ENCODE data around the gene OR5H2. TPM values are rescaled to one million over a fixed set of nuclear protein-coding genes. Genes with fewer than 3 reads are reported as not detected.

The OR5H2 gene
- total RNA-seq, 4 donors from 2014 or later, result not detected

DNA sequence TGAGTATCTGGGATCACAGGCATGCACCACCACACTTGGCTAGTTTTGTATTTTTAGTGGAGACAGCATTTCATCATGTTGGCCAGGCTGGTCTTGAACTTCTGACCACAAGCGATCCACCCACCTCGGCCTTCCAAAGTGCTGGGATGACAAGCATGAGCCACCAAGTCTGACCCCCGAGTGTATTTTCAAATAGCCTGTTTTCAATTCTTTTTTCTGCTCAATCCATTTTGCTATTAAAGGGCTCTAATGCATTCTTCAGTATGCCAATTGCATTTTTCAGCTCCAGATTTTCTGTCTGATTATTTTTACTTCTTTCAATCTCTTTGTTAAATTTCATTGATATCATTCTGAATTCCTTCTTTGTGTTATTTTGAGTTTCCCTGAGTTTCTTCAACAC lies 12.5 kb upstream of the OR5H2 start:
- Histone ChIP-seq H3K4me3 (no peak overlapping the region), H3K27ac (replicated peaks in 1 of 4) (no peak overlapping the region), H3K27me3 (no peaks in the 10 kb centered on the region), H3K4me1 (no peaks in the 10 kb centered on the region), H3K9me3 (peaks cover 0 to 18% (median 12%) of the 10 kb centered on the region in 4 donors), H3K36me3 (no peaks in the 10 kb centered on the region)
- TF ChIP-seq EP300 (IDR thresholded peaks at IDR 0.05), result no peak
- no peak for TF ChIP-seq POLR2A (IDR thresholded peaks at IDR 0.05; ENCODE audit: low read depth)
- TF ChIP-seq, protein P1, sequence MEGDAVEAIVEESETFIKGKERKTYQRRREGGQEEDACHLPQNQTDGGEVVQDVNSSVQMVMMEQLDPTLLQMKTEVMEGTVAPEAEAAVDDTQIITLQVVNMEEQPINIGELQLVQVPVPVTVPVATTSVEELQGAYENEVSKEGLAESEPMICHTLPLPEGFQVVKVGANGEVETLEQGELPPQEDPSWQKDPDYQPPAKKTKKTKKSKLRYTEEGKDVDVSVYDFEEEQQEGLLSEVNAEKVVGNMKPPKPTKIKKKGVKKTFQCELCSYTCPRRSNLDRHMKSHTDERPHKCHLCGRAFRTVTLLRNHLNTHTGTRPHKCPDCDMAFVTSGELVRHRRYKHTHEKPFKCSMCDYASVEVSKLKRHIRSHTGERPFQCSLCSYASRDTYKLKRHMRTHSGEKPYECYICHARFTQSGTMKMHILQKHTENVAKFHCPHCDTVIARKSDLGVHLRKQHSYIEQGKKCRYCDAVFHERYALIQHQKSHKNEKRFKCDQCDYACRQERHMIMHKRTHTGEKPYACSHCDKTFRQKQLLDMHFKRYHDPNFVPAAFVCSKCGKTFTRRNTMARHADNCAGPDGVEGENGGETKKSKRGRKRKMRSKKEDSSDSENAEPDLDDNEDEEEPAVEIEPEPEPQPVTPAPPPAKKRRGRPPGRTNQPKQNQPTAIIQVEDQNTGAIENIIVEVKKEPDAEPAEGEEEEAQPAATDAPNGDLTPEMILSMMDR (IDR thresholded peaks at IDR 0.05), result no peak
- TF ChIP-seq POLR2AphosphoS5 (IDR thresholded peaks at IDR 0.05), result no peak
- WGBS, result 83% methylated on average over 3 of the region's 3 CpGs
- intact Hi-C loops (cut with DNase I), result no loop called here
- no peak for DNase-seq (ENCODE audit: extremely low spot score)

DNA sequence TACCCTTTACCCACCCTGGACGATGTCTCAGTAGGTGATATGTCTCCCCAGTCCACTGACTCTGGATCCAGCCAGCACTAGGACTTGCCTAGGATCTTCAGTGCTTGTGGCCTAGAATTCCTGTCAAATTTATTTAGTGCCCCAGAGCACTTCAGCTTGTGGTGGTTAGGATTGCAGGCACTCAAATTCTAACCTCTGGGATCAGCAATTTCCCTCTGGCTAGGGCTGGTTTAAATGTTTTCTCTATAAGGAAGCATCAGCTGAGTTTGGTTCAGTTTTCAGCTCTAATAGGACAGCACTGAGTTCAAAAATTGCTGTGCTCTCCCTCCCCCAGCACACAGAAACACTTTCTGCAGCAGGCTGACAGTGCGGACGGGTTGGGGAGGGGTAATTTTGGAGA lies 10.2 kb upstream of the OR5H2 start:
- TF ChIP-seq POLR2AphosphoS5 (IDR thresholded peaks at IDR 0.05) (no peak), EP300 (IDR thresholded peaks at IDR 0.05) (no peak), POLR2A (IDR thresholded peaks at IDR 0.05; ENCODE audit: low read depth) (no peak)
- TF ChIP-seq, protein P1 (IDR thresholded peaks at IDR 0.05), result no peak
- peaks cover 0 to 21% (median 12%) of the 10 kb centered on the region in 4 donors for H3K9me3 ChIP-seq
- no peaks in the 10 kb centered on the region for H3K4me1 ChIP-seq
- H3K27ac ChIP-seq (replicated peaks in 1 of 4), result no peak overlapping the region
- 83% methylated on average over 2 of the region's 3 CpGs for WGBS
- no peaks in the 10 kb centered on the region for H3K36me3 ChIP-seq
- H3K27me3 ChIP-seq, result no peaks in the 10 kb centered on the region
- intact Hi-C loops (cut with DNase I), result no loop called here
- H3K4me3 ChIP-seq, result no peak overlapping the region
- no peak for DNase-seq (ENCODE audit: extremely low spot score)

DNA sequence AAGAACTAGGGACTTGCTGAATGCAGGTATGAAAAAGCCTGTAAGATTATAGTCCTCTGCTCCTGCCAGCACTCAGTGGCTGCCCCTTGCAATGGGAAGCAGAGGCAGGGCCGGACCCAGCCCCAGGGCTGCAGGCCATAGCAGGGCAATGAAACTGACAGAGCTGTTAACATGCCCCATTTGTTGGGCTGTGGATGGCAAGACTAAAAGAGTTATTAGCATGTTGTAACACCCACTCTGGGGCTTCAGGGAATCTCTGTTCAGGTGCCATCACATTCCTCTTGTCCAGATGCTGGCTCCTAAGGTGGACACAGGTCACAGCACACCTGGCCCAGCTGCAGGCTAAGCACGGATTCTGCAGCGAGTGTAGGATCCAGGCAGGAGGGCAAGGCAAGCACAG lies 7.4 kb upstream of the OR5H2 start:
- no peak for TF ChIP-seq EP300 (IDR thresholded peaks at IDR 0.05)
- TF ChIP-seq POLR2AphosphoS5 (IDR thresholded peaks at IDR 0.05), result no peak
- TF ChIP-seq, protein P1 (IDR thresholded peaks at IDR 0.05), result no peak
- TF ChIP-seq POLR2A (IDR thresholded peaks at IDR 0.05; ENCODE audit: low read depth), result no peak
- H3K4me1 ChIP-seq, result no peaks in the 10 kb centered on the region
- H3K27me3 ChIP-seq, result no peaks in the 10 kb centered on the region
- intact Hi-C loops (cut with DNase I), result no loop called here
- no peak overlapping the region for H3K27ac ChIP-seq (replicated peaks in 1 of 4)
- H3K9me3 ChIP-seq, result peaks cover 0 to 13% (median 9%) of the 10 kb centered on the region in 4 donors
- no peaks in the 10 kb centered on the region for H3K36me3 ChIP-seq
- WGBS, result 80% methylated on average over 2 of the region's 3 CpGs
- H3K4me3 ChIP-seq, result no peak overlapping the region
- DNase-seq (ENCODE audit: extremely low spot score), result no peak

GRCh38 chr3:98290916-98291315 lies 8.6 kb downstream of the OR5H2 start:
- no peaks in the 10 kb centered on the region for H3K4me1 ChIP-seq
- H3K4me3 ChIP-seq, result no peak overlapping the region
- H3K36me3 ChIP-seq, result no peaks in the 10 kb centered on the region
- H3K9me3 ChIP-seq, result no peaks in the 10 kb centered on the region
- WGBS, result 72% methylated on average over 1 of the region's 1 CpG
- H3K27me3 ChIP-seq, result no peaks in the 10 kb centered on the region
- intact Hi-C loops (cut with DNase I), result no loop called here
- no peak overlapping the region for H3K27ac ChIP-seq (replicated peaks in 1 of 4)
- no peak for DNase-seq (ENCODE audit: extremely low spot score)
- TF ChIP-seq POLR2A (IDR thresholded peaks at IDR 0.05; ENCODE audit: low read depth) (no peak), POLR2AphosphoS5 (IDR thresholded peaks at IDR 0.05) (no peak), EP300 (IDR thresholded peaks at IDR 0.05) (no peak)
- TF ChIP-seq, protein P1 (IDR thresholded peaks at IDR 0.05), result no peak

GRCh38 chr3:98291332-98291957 lies 9.1 kb downstream of the OR5H2 start:
- no peak for DNase-seq (ENCODE audit: extremely low spot score)
- no peaks in the 10 kb centered on the region for H3K27me3 ChIP-seq
- TF ChIP-seq, protein P1 (IDR thresholded peaks at IDR 0.05), result no peak
- no peak for TF ChIP-seq EP300 (IDR thresholded peaks at IDR 0.05)
- TF ChIP-seq POLR2A (IDR thresholded peaks at IDR 0.05; ENCODE audit: low read depth), result no peak
- TF ChIP-seq POLR2AphosphoS5 (IDR thresholded peaks at IDR 0.05), result no peak
- H3K27ac ChIP-seq (replicated peaks in 1 of 4), result no peak overlapping the region
- no peaks in the 10 kb centered on the region for H3K36me3 ChIP-seq
- H3K9me3 ChIP-seq, result no peaks in the 10 kb centered on the region
- intact Hi-C loops (cut with DNase I), result no loop called here
- no peak overlapping the region for H3K4me3 ChIP-seq
- 82% methylated on average over 7 of the region's 10 CpGs for whole genome bisulfite sequencing
- H3K4me1 ChIP-seq, result no peaks in the 10 kb centered on the region

Measured in esophagus muscularis mucosa (tissue), 4 donors.